Fibroblast of lung (primary cell): ENCODE data around the gene UCHL3. TPM values are rescaled to one million over a fixed set of nuclear protein-coding genes. Genes with fewer than 3 reads are reported as not detected.

ENCODE experiments used
- DNase-seq, 2 donors: peaks; one replicate each; pipeline versions ENCODE4 v3.0.0 to v3.0.0-alpha.2; 2010; ENCODE audit warnings: low read depth in 2 of 2
- H2AFZ ChIP-seq: 2 replicates; pipeline ENCODE4 v1.5.1; 2012; ENCODE audit warnings: low read length, control low read depth, inconsistent platforms
- H3K27ac ChIP-seq: 2 replicates; pipeline ENCODE4 v1.5.1; 2011; ENCODE audit warnings: low read length, control low read depth; ENCODE audit not compliant: insufficient read depth
- H3K27me3 ChIP-seq: 2 replicates; pipeline ENCODE4 v1.5.1; 2011; ENCODE audit warnings: mild to moderate bottlenecking, low read length; ENCODE audit not compliant: control insufficient read depth, insufficient read depth
- H3K36me3 ChIP-seq: 2 replicates; pipeline ENCODE4 v1.5.1; 2011; ENCODE audit warnings: low read length; ENCODE audit not compliant: control insufficient read depth, insufficient read depth
- H3K4me1 ChIP-seq: 2 replicates; pipeline ENCODE4 v1.5.1; 2011; ENCODE audit warnings: low read length; ENCODE audit not compliant: control insufficient read depth, insufficient read depth; ENCODE audit errors: extremely low read depth
- H3K4me2 ChIP-seq: 2 replicates; pipeline ENCODE4 v1.5.1; 2011; ENCODE audit warnings: low read length, control low read depth; ENCODE audit not compliant: insufficient read depth; ENCODE audit errors: extremely low read depth
- H3K4me3 ChIP-seq, 4 experiments: fragments of 200-600 bp in 1 of 4; sonication (generic) in 1 of 4; replicated peaks in 1 of 4; 2 replicates each; pipeline ENCODE4 v1.5.1; 2011 to 2016; ENCODE audit warnings: low read length in 4 of 4, low read depth in 3 of 4, mild to moderate bottlenecking in 3 of 4, control low read depth in 2 of 4, inconsistent platforms in 1 of 4, mixed read lengths in 1 of 4; ENCODE audit not compliant: insufficient read depth in 1 of 4; ENCODE audit errors: control extremely low read depth in 1 of 4
- H3K79me2 ChIP-seq: 2 replicates; pipeline ENCODE4 v1.5.1; 2012; ENCODE audit warnings: mild to moderate bottlenecking, low read length, inconsistent platforms; ENCODE audit not compliant: control insufficient read depth, insufficient read depth
- H3K9ac ChIP-seq: 2 replicates; pipeline ENCODE4 v1.5.1; 2011; ENCODE audit warnings: mild to moderate bottlenecking, low read length, control low read depth; ENCODE audit not compliant: insufficient read depth
- H3K9me3 ChIP-seq: 2 replicates; pipeline ENCODE4 v1.5.1; 2012; ENCODE audit warnings: low read depth, low read length; ENCODE audit not compliant: control insufficient read depth, insufficient read depth
- H4K20me1 ChIP-seq: 2 replicates; pipeline ENCODE4 v1.5.1; 2011; ENCODE audit warnings: low read length; ENCODE audit not compliant: control insufficient read depth, insufficient read depth; ENCODE audit errors: extremely low read depth
- EZH2 ChIP-seq: IDR thresholded peaks from 2 replicates; pipeline ENCODE4 v1.5.1; 2012; ENCODE audit warnings: low read length, control low read depth, mild to moderate bottlenecking; ENCODE audit errors: missing control alignments
- polyA plus RNA-seq, 2 donors: library from polyadenylated mRNA; depleted of rRNA in 1 of 2; stranded (reverse) in 1 of 2; unstranded in 1 of 2; fragments of >200 nt; gene quantifications; 2 replicates each; pipeline ENCODE4 v1.2.1, GENCODE V29; 2011 to 2012; ENCODE audit warnings: missing spikeins in 1 of 2
- total RNA-seq: library from RNA; depleted of rRNA; stranded (reverse); fragments of >200 nt; gene quantifications from 2 replicates; pipeline ENCODE4 v1.2.1, GENCODE V29; 2014
- TF ChIP-seq, protein P1 (sequence below), 2 donors: IDR thresholded peaks in 1 of 2; conservative IDR thresholded peaks in 1 of 2; 1 replicate in 1 of 2; 2 replicates in 1 of 2; pipeline ENCODE4 v1.5.1; 2011 to 2012; ENCODE audit warnings: low read length in 2 of 2, control low read depth in 1 of 2, inconsistent platforms in 1 of 2, low read depth in 1 of 2, mild to moderate bottlenecking in 1 of 2

Gene UCHL3
- total and polyA plus RNA-seq, 2 donors (not counting 1 experiment from before 2014, with no cell fraction given), result 30.9 to 81.9 TPM

DNA sequence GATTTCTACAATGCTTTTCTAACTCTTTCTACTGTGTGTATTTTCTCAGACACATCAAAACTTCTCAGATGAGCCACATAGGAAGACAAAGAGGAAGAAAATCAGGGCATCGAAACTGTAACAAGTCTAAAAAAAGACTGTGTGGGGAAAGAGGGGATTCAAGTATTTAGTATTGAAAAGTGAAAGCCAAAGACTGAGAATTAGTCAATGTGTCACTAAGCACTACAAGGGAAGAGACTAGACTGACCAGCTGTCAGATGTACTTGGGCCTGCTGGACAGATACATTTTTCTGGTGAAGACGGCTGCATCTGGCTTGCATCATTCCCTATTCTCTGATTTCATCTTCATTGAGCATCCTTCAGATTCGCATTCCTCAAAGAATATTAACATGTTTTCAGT is 37.3 kb upstream of the UCHL3 start:
- DNase-seq, result no peak
- TF ChIP-seq, protein P1, sequence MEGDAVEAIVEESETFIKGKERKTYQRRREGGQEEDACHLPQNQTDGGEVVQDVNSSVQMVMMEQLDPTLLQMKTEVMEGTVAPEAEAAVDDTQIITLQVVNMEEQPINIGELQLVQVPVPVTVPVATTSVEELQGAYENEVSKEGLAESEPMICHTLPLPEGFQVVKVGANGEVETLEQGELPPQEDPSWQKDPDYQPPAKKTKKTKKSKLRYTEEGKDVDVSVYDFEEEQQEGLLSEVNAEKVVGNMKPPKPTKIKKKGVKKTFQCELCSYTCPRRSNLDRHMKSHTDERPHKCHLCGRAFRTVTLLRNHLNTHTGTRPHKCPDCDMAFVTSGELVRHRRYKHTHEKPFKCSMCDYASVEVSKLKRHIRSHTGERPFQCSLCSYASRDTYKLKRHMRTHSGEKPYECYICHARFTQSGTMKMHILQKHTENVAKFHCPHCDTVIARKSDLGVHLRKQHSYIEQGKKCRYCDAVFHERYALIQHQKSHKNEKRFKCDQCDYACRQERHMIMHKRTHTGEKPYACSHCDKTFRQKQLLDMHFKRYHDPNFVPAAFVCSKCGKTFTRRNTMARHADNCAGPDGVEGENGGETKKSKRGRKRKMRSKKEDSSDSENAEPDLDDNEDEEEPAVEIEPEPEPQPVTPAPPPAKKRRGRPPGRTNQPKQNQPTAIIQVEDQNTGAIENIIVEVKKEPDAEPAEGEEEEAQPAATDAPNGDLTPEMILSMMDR (conservative IDR thresholded peaks at IDR 0.05 in 1 of 2, IDR thresholded peaks at IDR 0.05 in 1 of 2; ENCODE audit: low read depth in 1 of 2, low read length in 2 of 2), result no peak
- TF ChIP-seq EZH2, result no peak
- Histone ChIP-seq H3K4me3 (no peak overlapping the region), H4K20me1 (no peaks in the 10 kb centered on the region), H3K9me3 (no peaks in the 10 kb centered on the region), H3K4me1 (no peaks in the 10 kb centered on the region), H3K27ac (no peak overlapping the region), H2AFZ (no peak overlapping the region), H3K79me2 (no peaks in the 10 kb centered on the region), H3K9ac (no peak overlapping the region), H3K36me3 (no peaks in the 10 kb centered on the region), H3K27me3 (no peaks in the 10 kb centered on the region), H3K4me2 (no peak overlapping the region)

- Histone ChIP-seq H3K9ac (no peak overlapping the region), H3K9me3 (no peaks in the 10 kb centered on the region), H3K27me3 (no peaks in the 10 kb centered on the region), H3K4me3 (no peak overlapping the region), H3K4me1 (no peaks in the 10 kb centered on the region), H3K4me2 (no peak overlapping the region), H3K27ac (no peak overlapping the region), H3K36me3 (no peaks in the 10 kb centered on the region), H2AFZ (no peak overlapping the region), H4K20me1 (no peaks in the 10 kb centered on the region), H3K79me2 (no peaks in the 10 kb centered on the region)
- DNase-seq, result no peak
- TF ChIP-seq, protein P1 (conservative IDR thresholded peaks at IDR 0.05 in 1 of 2, IDR thresholded peaks at IDR 0.05 in 1 of 2; ENCODE audit: low read depth in 1 of 2, low read length in 2 of 2), result no peak
- TF ChIP-seq EZH2, result no peak
Observed at GRCh38 chr13:75513271-75513670, 36.3 kb upstream of the UCHL3 start.

- DNase-seq, result peak; percentile 9 to 42
- Histone ChIP-seq H3K9ac (no peak overlapping the region), H3K27ac (no peak overlapping the region), H3K27me3 (no peaks in the 10 kb centered on the region), H3K4me1 (no peaks in the 10 kb centered on the region), H3K36me3 (no peaks in the 10 kb centered on the region), H4K20me1 (no peaks in the 10 kb centered on the region), H3K79me2 (no peaks in the 10 kb centered on the region), H3K9me3 (no peaks in the 10 kb centered on the region), H2AFZ (no peak overlapping the region), H3K4me3 (no peak overlapping the region), H3K4me2 (no peak overlapping the region)
- TF ChIP-seq, protein P1 (conservative IDR thresholded peaks at IDR 0.05 in 1 of 2, IDR thresholded peaks at IDR 0.05 in 1 of 2; ENCODE audit: low read depth in 1 of 2, low read length in 2 of 2), result no peak
- no peak for TF ChIP-seq EZH2
Observed at GRCh38 chr13:75514080-75514995, 35.3 kb upstream of the UCHL3 start.
